SK-N-SH treated with all-trans-retinoic acid at 6 μM for 48 hours (cell line): ENCODE measurements around the gene PCMT1.
A peak's percentile ranks its signal among the peaks of the same experiment; 100 is the strongest.

ENCODE experiments used
- ATAC-seq: fragments of 200-7000 bp; cut with Tn5 transposase; 3 replicates; pipeline ENCODE4 v1.9.1; 2020; ENCODE audit warnings: mild to moderate bottlenecking, moderate library complexity
- ARNTL ChIP-seq: fragments of 450-650 bp; formaldehyde crosslinking; IDR thresholded peaks from 2 replicates; pipeline ENCODE4 v1.5.0; 2020; ENCODE audit warnings: low read depth, mild to moderate bottlenecking, moderate library complexity, borderline replicate concordance
- BACH2 ChIP-seq: fragments of 250-450 bp; sonication (Bioruptor Pico); IDR thresholded peaks from 2 replicates; pipeline ENCODE4 v1.9.0; 2021; ENCODE audit warnings: mild to moderate bottlenecking, borderline replicate concordance
- CSDC2 ChIP-seq: fragments of 250-450 bp; sonication (Bioruptor Pico); IDR thresholded peaks from 2 replicates; pipeline ENCODE4 v1.5.0; 2020; ENCODE audit warnings: mild to moderate bottlenecking, moderate library complexity
- ESRRG ChIP-seq: fragments of 250-450 bp; sonication (Bioruptor Pico); IDR thresholded peaks from 2 replicates; pipeline ENCODE4 v1.6.1; 2021; ENCODE audit warnings: mild to moderate bottlenecking
- GLIS3 ChIP-seq: fragments of 250-450 bp; sonication (Bioruptor Pico); IDR thresholded peaks from 2 replicates; pipeline ENCODE4 v1.5.0; 2020; ENCODE audit warnings: mild to moderate bottlenecking, moderate library complexity
- ISL1 ChIP-seq: fragments of 250-450 bp; sonication (Bioruptor Pico); IDR thresholded peaks from 2 replicates; pipeline ENCODE4 v2.1.2; 2022; ENCODE audit warnings: mild to moderate bottlenecking, moderate library complexity
- OSR1 ChIP-seq: fragments of 250-450 bp; sonication (Bioruptor Pico); IDR thresholded peaks from 2 replicates; pipeline ENCODE4 v1.8.0; 2022; ENCODE audit warnings: moderate library complexity, mild to moderate bottlenecking, inconsistent platforms
- PATZ1 ChIP-seq: fragments of 250-450 bp; sonication (Bioruptor Pico); IDR thresholded peaks from 2 replicates; pipeline ENCODE4 v1.8.0; 2020; ENCODE audit warnings: mild to moderate bottlenecking, moderate library complexity, borderline replicate concordance
- PPARA ChIP-seq: fragments of 250-450 bp; sonication (Bioruptor Pico); IDR thresholded peaks from 2 replicates; pipeline ENCODE4 v1.5.0; 2020; ENCODE audit warnings: mild to moderate bottlenecking, borderline replicate concordance
- RARB ChIP-seq: fragments of 250-450 bp; sonication (Bioruptor Pico); IDR thresholded peaks from 2 replicates; pipeline ENCODE4 v1.8.0; 2021; ENCODE audit warnings: mild to moderate bottlenecking, moderate library complexity
- SNAI2 ChIP-seq: fragments of 250-450 bp; sonication (Bioruptor Pico); IDR thresholded peaks from 2 replicates; pipeline ENCODE4 v1.5.0; 2020; ENCODE audit warnings: mild to moderate bottlenecking, moderate library complexity
- TCF4 ChIP-seq: fragments of 250-450 bp; sonication (Bioruptor Pico); IDR thresholded peaks from 2 replicates; pipeline ENCODE4 v1.8.0; 2021; ENCODE audit warnings: mild to moderate bottlenecking, moderate library complexity, borderline replicate concordance
- TOX ChIP-seq: fragments of 250-450 bp; sonication (Bioruptor Pico); IDR thresholded peaks from 2 replicates; pipeline ENCODE4 v1.8.0; 2021; ENCODE audit warnings: mild to moderate bottlenecking, moderate library complexity, borderline replicate concordance
- ZC3H10 ChIP-seq: fragments of 250-450 bp; sonication (Bioruptor Pico); IDR thresholded peaks from 2 replicates; pipeline ENCODE4 v1.5.1; 2021; ENCODE audit warnings: mild to moderate bottlenecking, moderate library complexity
- ZFP3 ChIP-seq: fragments of 250-450 bp; sonication (Bioruptor Pico); IDR thresholded peaks from 2 replicates; pipeline ENCODE4 v1.5.0; 2020; ENCODE audit warnings: mild to moderate bottlenecking, moderate library complexity
- ZFP30 ChIP-seq: fragments of 450-650 bp; formaldehyde crosslinking; IDR thresholded peaks from 2 replicates; pipeline ENCODE4 v1.5.0; 2022; ENCODE audit warnings: mild to moderate bottlenecking, moderate library complexity
- ZNF565 ChIP-seq: fragments of 450-650 bp; formaldehyde crosslinking; conservative IDR thresholded peaks from 2 replicates; pipeline ENCODE4 v1.5.0; 2020; ENCODE audit warnings: low read depth, mild to moderate bottlenecking, moderate library complexity
- ZNF70 ChIP-seq: fragments of 450-650 bp; formaldehyde crosslinking; IDR thresholded peaks from 2 replicates; pipeline ENCODE4 v1.5.0; 2020; ENCODE audit warnings: mild to moderate bottlenecking, moderate library complexity
- ZNF8 ChIP-seq: fragments of 450-650 bp; formaldehyde crosslinking; IDR thresholded peaks from 2 replicates; pipeline ENCODE4 v1.5.0; 2020; ENCODE audit warnings: mild to moderate bottlenecking, moderate library complexity
- TF ChIP-seq, protein P1 (sequence below): fragments of 250-450 bp; sonication (Bioruptor Pico); IDR thresholded peaks from 2 replicates; pipeline ENCODE4 v1.8.0; 2021; ENCODE audit warnings: low read depth, mild to moderate bottlenecking, moderate library complexity, borderline replicate concordance
- TF ChIP-seq, protein P2 (sequence below): fragments of 250-450 bp; sonication (Bioruptor Pico); IDR thresholded peaks from 2 replicates; pipeline ENCODE4 v1.5.0; 2020; ENCODE audit warnings: mild to moderate bottlenecking, moderate library complexity
- TF ChIP-seq, protein P3 (sequence below): fragments of 250-450 bp; sonication (Bioruptor Pico); IDR thresholded peaks from 2 replicates; pipeline ENCODE4 v1.5.1; 2020; ENCODE audit warnings: low read depth, mild to moderate bottlenecking, moderate library complexity

The PCMT1 gene

GRCh38 chr6:149763866-149764265, 14.3 kb downstream of the PCMT1 start:
- ATAC-seq = no peak
- TF ChIP-seq ZFP3 (CRISPR knock-in tag) = no peak
- TF ChIP-seq, protein P1, sequence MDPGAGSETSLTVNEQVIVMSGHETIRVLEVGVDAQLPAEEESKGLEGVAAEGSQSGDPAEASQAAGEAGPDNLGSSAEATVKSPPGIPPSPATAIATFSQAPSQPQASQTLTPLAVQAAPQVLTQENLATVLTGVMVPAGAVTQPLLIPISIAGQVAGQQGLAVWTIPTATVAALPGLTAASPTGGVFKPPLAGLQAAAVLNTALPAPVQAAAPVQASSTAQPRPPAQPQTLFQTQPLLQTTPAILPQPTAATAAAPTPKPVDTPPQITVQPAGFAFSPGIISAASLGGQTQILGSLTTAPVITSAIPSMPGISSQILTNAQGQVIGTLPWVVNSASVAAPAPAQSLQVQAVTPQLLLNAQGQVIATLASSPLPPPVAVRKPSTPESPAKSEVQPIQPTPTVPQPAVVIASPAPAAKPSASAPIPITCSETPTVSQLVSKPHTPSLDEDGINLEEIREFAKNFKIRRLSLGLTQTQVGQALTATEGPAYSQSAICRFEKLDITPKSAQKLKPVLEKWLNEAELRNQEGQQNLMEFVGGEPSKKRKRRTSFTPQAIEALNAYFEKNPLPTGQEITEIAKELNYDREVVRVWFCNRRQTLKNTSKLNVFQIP (CRISPR knock-in tag) = no peak
- TF ChIP-seq ISL1 = no peak
- no peak for TF ChIP-seq ESRRG (CRISPR knock-in tag)
- no peak for TF ChIP-seq SNAI2
- no peak for TF ChIP-seq OSR1 (CRISPR knock-in tag)
- TF ChIP-seq ZNF565 (CRISPR knock-in tag) = no peak
- no peak for TF ChIP-seq CSDC2
- no peak for TF ChIP-seq ZNF70 (CRISPR knock-in tag)
- TF ChIP-seq ZFP30 (CRISPR knock-in tag) = no peak
- no peak for TF ChIP-seq GLIS3
- TF ChIP-seq ZNF8 = no peak
- TF ChIP-seq TCF4 (CRISPR knock-in tag) = no peak

- ATAC-seq = no peak
- TF ChIP-seq OSR1 (CRISPR knock-in tag) (no peak), ISL1 (peak; percentile 38; the same call in 1 of the 2 replicates)
Observed at GRCh38 chr6:149766156-149766769, 16.7 kb downstream of the PCMT1 start.

- TF ChIP-seq PPARA (CRISPR knock-in tag) (no peak), ZNF70 (CRISPR knock-in tag) (no peak), TCF4 (CRISPR knock-in tag) (no peak), ZNF8 (no peak), RARB (CRISPR knock-in tag) (no peak), SNAI2 (no peak), ZC3H10 (CRISPR knock-in tag) (no peak), ZFP30 (CRISPR knock-in tag) (no peak)
- TF ChIP-seq, protein P2, sequence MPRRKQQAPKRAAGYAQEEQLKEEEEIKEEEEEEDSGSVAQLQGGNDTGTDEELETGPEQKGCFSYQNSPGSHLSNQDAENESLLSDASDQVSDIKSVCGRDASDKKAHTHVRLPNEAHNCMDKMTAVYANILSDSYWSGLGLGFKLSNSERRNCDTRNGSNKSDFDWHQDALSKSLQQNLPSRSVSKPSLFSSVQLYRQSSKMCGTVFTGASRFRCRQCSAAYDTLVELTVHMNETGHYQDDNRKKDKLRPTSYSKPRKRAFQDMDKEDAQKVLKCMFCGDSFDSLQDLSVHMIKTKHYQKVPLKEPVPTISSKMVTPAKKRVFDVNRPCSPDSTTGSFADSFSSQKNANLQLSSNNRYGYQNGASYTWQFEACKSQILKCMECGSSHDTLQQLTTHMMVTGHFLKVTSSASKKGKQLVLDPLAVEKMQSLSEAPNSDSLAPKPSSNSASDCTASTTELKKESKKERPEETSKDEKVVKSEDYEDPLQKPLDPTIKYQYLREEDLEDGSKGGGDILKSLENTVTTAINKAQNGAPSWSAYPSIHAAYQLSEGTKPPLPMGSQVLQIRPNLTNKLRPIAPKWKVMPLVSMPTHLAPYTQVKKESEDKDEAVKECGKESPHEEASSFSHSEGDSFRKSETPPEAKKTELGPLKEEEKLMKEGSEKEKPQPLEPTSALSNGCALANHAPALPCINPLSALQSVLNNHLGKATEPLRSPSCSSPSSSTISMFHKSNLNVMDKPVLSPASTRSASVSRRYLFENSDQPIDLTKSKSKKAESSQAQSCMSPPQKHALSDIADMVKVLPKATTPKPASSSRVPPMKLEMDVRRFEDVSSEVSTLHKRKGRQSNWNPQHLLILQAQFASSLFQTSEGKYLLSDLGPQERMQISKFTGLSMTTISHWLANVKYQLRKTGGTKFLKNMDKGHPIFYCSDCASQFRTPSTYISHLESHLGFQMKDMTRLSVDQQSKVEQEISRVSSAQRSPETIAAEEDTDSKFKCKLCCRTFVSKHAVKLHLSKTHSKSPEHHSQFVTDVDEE = no peak
- TF ChIP-seq, all 23 proteins: peak for 0
- ATAC-seq = no peak
Observed at GRCh38 chr6:149769676-149770075, 20.1 kb downstream of the PCMT1 start.

GRCh38 chr6:149771185-149771584, 21.6 kb downstream of the PCMT1 start:
- TF ChIP-seq ZNF565 (CRISPR knock-in tag) (no peak), RARB (CRISPR knock-in tag) (no peak), OSR1 (CRISPR knock-in tag) (no peak), ESRRG (CRISPR knock-in tag) (no peak), PPARA (CRISPR knock-in tag) (no peak), GLIS3 (no peak), ISL1 (no peak), TCF4 (CRISPR knock-in tag) (no peak), ZFP3 (CRISPR knock-in tag) (no peak), ZFP30 (CRISPR knock-in tag) (no peak), PATZ1 (CRISPR knock-in tag) (no peak)
- ATAC-seq = no peak

DNA sequence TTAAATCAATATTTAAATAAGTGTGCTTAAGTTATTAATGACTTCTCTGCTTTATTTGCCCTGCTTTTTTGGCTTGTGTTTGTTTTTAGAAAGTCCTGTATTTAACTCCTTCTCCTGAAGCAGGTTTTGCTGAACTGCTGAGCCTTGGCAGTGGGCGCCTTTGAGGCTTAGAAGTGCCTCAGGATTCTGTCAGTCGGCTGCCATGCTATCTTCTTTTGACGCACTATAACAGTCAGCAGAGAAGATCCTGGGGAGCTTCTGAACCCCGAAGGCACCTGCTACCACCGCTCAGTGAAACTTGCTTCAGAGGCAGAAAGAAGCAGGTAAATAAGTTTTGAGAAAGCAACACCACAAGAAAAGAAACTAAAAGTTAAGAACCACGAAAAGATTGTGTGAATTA, 22.4 kb downstream of the PCMT1 start:
- TF ChIP-seq OSR1 (CRISPR knock-in tag) = no peak
- no peak for TF ChIP-seq CSDC2
- no peak for TF ChIP-seq PPARA (CRISPR knock-in tag)
- TF ChIP-seq ZFP30 (CRISPR knock-in tag) = no peak
- no peak for TF ChIP-seq TOX
- TF ChIP-seq ZC3H10 (CRISPR knock-in tag) = no peak
- TF ChIP-seq TCF4 (CRISPR knock-in tag) = no peak
- no peak for TF ChIP-seq RARB (CRISPR knock-in tag)
- TF ChIP-seq, protein P3, sequence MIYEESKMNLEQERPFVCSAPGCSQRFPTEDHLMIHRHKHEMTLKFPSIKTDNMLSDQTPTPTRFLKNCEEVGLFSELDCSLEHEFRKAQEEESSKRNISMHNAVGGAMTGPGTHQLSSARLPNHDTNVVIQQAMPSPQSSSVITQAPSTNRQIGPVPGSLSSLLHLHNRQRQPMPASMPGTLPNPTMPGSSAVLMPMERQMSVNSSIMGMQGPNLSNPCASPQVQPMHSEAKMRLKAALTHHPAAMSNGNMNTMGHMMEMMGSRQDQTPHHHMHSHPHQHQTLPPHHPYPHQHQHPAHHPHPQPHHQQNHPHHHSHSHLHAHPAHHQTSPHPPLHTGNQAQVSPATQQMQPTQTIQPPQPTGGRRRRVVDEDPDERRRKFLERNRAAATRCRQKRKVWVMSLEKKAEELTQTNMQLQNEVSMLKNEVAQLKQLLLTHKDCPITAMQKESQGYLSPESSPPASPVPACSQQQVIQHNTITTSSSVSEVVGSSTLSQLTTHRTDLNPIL (CRISPR knock-in tag) = no peak
- no peak for TF ChIP-seq ISL1
- TF ChIP-seq ZNF565 (CRISPR knock-in tag) = no peak
- no peak for TF ChIP-seq ESRRG (CRISPR knock-in tag)
- TF ChIP-seq BACH2 = no peak
- TF ChIP-seq ARNTL (CRISPR knock-in tag) = no peak
- TF ChIP-seq GLIS3 = no peak
- no peak for TF ChIP-seq ZNF8
- ATAC-seq = no peak
